ENCODE measurements around the gene GPR35.

The GPR35 gene

DNA sequence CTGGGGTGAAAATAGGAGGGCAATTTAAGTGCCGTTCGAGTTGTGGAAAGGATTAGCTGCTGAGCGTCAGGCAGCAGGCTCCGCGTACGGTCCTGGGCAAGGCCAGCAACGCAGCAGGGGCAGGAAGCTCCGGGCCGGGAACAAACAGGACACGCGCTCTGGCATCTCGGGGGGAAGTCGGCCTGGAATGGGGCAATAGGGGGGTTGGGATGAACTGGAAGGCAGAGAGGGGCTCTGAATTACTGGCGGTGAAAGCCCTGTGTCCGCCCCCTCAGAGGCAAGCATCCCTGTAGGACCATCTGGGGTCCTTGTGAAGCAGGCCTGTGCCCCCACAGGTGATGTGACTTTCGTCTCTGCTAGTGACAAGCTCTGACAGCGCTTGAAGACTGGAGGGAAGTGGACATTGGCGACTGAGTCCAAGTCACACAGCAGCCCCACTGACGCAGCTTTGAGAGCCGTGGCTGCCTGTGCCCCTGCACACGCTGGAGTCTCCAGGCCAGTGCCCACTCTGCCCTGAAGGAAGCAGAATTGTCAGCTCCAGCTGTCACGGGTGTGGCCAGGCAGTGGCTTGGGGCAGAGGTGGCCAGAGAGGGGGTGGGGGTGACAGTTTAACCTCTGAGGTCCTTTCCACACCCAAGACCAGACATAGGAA, 22.3 kb downstream of the GPR35 start:
- Histone ChIP-seq H3K4me1 (ENCODE audit: insufficient read depth, poor library complexity, severe bottlenecking) (no peaks in the 10 kb centered on the region), H3K27me3 (ENCODE audit: insufficient read depth, poor library complexity, severe bottlenecking) (peaks cover 52% of the 10 kb centered on the region)
- no peak for ATAC-seq (ENCODE audit: low read depth)

DNA sequence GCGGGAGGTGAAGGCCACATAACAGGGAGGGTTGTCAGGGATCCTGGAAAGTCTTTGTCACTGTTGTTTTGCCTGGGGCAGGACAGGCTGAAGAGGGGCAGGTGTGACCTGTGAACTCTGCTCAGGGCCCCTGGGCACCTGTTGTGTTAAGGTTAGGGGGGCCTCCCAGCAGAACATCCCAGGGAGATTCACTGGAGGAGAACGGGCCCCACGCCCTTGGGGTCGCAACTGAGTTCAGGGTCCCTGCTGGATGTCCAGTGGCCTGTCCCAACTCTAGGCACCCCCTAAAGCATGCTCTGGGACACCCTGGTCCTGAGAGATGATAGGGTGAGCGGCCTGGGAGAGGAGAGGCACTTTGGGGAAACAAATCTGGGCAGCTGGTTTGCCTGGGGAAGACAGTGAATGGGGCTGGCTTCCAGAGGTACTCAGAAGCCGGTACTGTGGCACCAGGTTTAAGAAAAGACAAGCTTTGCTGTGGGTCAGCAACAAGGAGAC, 22.9 kb downstream of the GPR35 start:
- no peaks in the 10 kb centered on the region for H3K4me1 ChIP-seq (ENCODE audit: insufficient read depth, poor library complexity, severe bottlenecking)
- H3K36me3 ChIP-seq (ENCODE audit: low read depth), result no peaks in the 10 kb centered on the region
- ATAC-seq (ENCODE audit: low read depth), result no peak
- no peak overlapping the region for H3K27ac ChIP-seq (ENCODE audit: poor library complexity, severe bottlenecking)
- H3K9me3 ChIP-seq (ENCODE audit: severe bottlenecking), result no peaks in the 10 kb centered on the region
- TF ChIP-seq, protein P1, sequence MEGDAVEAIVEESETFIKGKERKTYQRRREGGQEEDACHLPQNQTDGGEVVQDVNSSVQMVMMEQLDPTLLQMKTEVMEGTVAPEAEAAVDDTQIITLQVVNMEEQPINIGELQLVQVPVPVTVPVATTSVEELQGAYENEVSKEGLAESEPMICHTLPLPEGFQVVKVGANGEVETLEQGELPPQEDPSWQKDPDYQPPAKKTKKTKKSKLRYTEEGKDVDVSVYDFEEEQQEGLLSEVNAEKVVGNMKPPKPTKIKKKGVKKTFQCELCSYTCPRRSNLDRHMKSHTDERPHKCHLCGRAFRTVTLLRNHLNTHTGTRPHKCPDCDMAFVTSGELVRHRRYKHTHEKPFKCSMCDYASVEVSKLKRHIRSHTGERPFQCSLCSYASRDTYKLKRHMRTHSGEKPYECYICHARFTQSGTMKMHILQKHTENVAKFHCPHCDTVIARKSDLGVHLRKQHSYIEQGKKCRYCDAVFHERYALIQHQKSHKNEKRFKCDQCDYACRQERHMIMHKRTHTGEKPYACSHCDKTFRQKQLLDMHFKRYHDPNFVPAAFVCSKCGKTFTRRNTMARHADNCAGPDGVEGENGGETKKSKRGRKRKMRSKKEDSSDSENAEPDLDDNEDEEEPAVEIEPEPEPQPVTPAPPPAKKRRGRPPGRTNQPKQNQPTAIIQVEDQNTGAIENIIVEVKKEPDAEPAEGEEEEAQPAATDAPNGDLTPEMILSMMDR (IDR thresholded peaks at IDR 0.05; ENCODE audit: poor library complexity, severe bottlenecking), result no peak
- H3K27me3 ChIP-seq (ENCODE audit: insufficient read depth, poor library complexity, severe bottlenecking), result peaks cover 52% of the 10 kb centered on the region
- DNase-seq (ENCODE audit: low spot score), result no peak
- no peak overlapping the region for H3K4me3 ChIP-seq (ENCODE audit: severe bottlenecking)

More for the DNA sequence above, 22.3 kb downstream of the GPR35 start:
- Histone ChIP-seq H3K36me3 (ENCODE audit: low read depth) (no peaks in the 10 kb centered on the region), H3K27ac (ENCODE audit: poor library complexity, severe bottlenecking) (no peak overlapping the region), H3K9me3 (ENCODE audit: severe bottlenecking) (no peaks in the 10 kb centered on the region), H3K4me3 (ENCODE audit: severe bottlenecking) (no peak overlapping the region)
- TF ChIP-seq, protein P1 (IDR thresholded peaks at IDR 0.05; ENCODE audit: poor library complexity, severe bottlenecking), result no peak
- DNase-seq (ENCODE audit: low spot score), result no peak

DNA sequence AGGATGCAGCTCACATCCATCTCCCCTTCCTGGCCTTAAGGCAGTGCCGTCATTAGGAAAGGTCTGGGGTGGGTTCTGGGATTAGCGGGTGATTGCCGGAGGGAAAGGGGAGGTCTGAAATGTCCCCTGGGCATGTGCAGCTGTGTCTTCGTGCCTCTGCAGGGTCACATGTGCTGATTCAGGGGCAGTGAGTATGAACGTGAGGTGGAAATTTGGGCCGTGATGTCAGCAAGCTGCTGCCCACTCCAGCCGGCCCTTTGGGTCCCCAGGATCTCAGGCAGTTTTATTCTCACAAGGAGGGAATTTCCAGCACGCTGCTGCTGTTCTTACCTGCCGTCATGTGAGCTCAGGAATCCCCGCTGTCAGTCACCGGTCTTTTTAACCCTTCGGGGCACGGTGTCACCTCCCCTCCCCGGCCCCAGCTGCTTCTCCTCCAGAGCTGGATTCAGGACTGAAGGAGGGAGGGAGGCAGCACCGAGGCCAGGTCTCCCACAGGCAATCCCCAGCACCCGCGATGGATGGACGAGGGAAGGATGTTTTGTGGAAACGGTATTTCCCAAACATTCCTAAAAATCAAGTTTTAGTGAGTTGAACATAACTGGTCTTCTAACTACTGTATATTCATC, 23.5 kb downstream of the GPR35 start:
- peaks cover 52% of the 10 kb centered on the region for H3K27me3 ChIP-seq (ENCODE audit: insufficient read depth, poor library complexity, severe bottlenecking)
- DNase-seq (ENCODE audit: low spot score) (no peak), ATAC-seq (ENCODE audit: low read depth) (no peak)
- TF ChIP-seq, protein P1 (IDR thresholded peaks at IDR 0.05; ENCODE audit: poor library complexity, severe bottlenecking), result no peak
- no peaks in the 10 kb centered on the region for H3K9me3 ChIP-seq (ENCODE audit: severe bottlenecking)
- no peak overlapping the region for H3K4me3 ChIP-seq (ENCODE audit: severe bottlenecking)
- no peaks in the 10 kb centered on the region for H3K4me1 ChIP-seq (ENCODE audit: insufficient read depth, poor library complexity, severe bottlenecking)
- H3K36me3 ChIP-seq (ENCODE audit: low read depth), result no peaks in the 10 kb centered on the region
- H3K27ac ChIP-seq (ENCODE audit: poor library complexity, severe bottlenecking), result no peak overlapping the region

DNA sequence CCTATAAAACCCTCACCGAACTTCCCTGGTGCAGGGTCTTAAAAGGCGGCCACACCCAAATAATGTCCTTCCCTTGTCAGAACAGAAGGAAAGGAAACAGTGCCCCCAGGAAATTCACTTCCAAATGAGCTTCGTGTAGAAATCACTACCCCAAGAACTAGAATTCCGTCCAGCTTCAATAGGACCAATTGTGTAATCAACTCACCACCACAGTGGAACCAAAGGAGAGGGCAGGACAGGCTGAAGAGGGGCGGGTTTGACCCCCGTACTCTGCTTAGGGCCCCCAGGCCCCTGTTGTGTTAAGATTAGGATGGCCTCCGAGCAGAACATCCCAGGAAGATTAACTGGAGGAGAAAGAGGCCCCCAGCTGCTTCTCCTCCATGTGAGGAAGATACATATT, 24.1 kb downstream of the GPR35 start:
- ATAC-seq (ENCODE audit: low read depth) (no peak), DNase-seq (ENCODE audit: low spot score) (no peak)
- Histone ChIP-seq H3K27ac (ENCODE audit: poor library complexity, severe bottlenecking) (no peak overlapping the region), H3K36me3 (ENCODE audit: low read depth) (no peaks in the 10 kb centered on the region), H3K4me1 (ENCODE audit: insufficient read depth, poor library complexity, severe bottlenecking) (no peaks in the 10 kb centered on the region), H3K4me3 (ENCODE audit: severe bottlenecking) (no peak overlapping the region), H3K27me3 (ENCODE audit: insufficient read depth, poor library complexity, severe bottlenecking) (peaks cover 49% of the 10 kb centered on the region), H3K9me3 (ENCODE audit: severe bottlenecking) (no peaks in the 10 kb centered on the region)
- TF ChIP-seq, protein P1 (IDR thresholded peaks at IDR 0.05; ENCODE audit: poor library complexity, severe bottlenecking), result no peak

Measured in RWPE2 (cell line).